Measurements from ENCODE around the gene TRPT1. TPM values are rescaled to one million over a fixed set of nuclear protein-coding genes. Genes with fewer than 3 reads are reported as not detected.

Gene TRPT1
- total RNA-seq, 1 donor from 2014 or later = 39.7 TPM

- Mint-ChIP-seq H3K4me3 (ENCODE audit: unreplicated experiment) (no peak overlapping the region), H3K27ac (ENCODE audit: unreplicated experiment) (no peak overlapping the region), H3K9me3 (ENCODE audit: unreplicated experiment) (no peaks in the 10 kb centered on the region), H3K36me3 (ENCODE audit: unreplicated experiment) (peaks cover 9% of the 10 kb centered on the region), H3K27me3 (ENCODE audit: unreplicated experiment) (no peaks in the 10 kb centered on the region), H3K4me1 (ENCODE audit: unreplicated experiment) (peaks cover 22% of the 10 kb centered on the region)
- no peak for TF ChIP-seq CTCF (IDR thresholded peaks at IDR 0.05)
- no peak for DNase-seq (ENCODE audit: extremely low spot score, unreplicated experiment)
Measured at GRCh38 chr11:64255135-64256128, 29.4 kb upstream of the TRPT1 start.

- Mint-ChIP-seq H3K9me3 (ENCODE audit: unreplicated experiment) (no peaks in the 10 kb centered on the region), H3K4me3 (ENCODE audit: unreplicated experiment) (no peak overlapping the region), H3K4me1 (ENCODE audit: unreplicated experiment) (peaks cover 22% of the 10 kb centered on the region), H3K27me3 (ENCODE audit: unreplicated experiment) (no peaks in the 10 kb centered on the region), H3K36me3 (ENCODE audit: unreplicated experiment) (peaks cover under 1% of the 10 kb centered on the region), H3K27ac (ENCODE audit: unreplicated experiment) (peak overlapping the region; percentile 34)
- no peak for DNase-seq (ENCODE audit: extremely low spot score, unreplicated experiment)
- no peak for TF ChIP-seq CTCF (IDR thresholded peaks at IDR 0.05)
Measured at GRCh38 chr11:64254326-64254725, 28.3 kb upstream of the TRPT1 start.

GRCh38 chr11:64253481-64253880, 27.5 kb upstream of the TRPT1 start:
- Mint-ChIP-seq H3K27me3 (ENCODE audit: unreplicated experiment) (no peaks in the 10 kb centered on the region), H3K36me3 (ENCODE audit: unreplicated experiment) (no peaks in the 10 kb centered on the region), H3K9me3 (ENCODE audit: unreplicated experiment) (no peaks in the 10 kb centered on the region), H3K4me3 (ENCODE audit: unreplicated experiment) (peak overlapping the region; percentile 53), H3K4me1 (ENCODE audit: unreplicated experiment) (peaks cover 22% of the 10 kb centered on the region), H3K27ac (ENCODE audit: unreplicated experiment) (peak overlapping the region; percentile 34)
- no peak for TF ChIP-seq CTCF (IDR thresholded peaks at IDR 0.05)
- no peak for DNase-seq (ENCODE audit: extremely low spot score, unreplicated experiment)

- Mint-ChIP-seq H3K27ac (ENCODE audit: unreplicated experiment) (peak overlapping the region; percentile 34), H3K27me3 (ENCODE audit: unreplicated experiment) (no peaks in the 10 kb centered on the region), H3K4me3 (ENCODE audit: unreplicated experiment) (peak overlapping the region; percentile 53), H3K36me3 (ENCODE audit: unreplicated experiment) (no peaks in the 10 kb centered on the region), H3K9me3 (ENCODE audit: unreplicated experiment) (no peaks in the 10 kb centered on the region), H3K4me1 (ENCODE audit: unreplicated experiment) (peaks cover 22% of the 10 kb centered on the region)
- no peak for TF ChIP-seq CTCF (IDR thresholded peaks at IDR 0.05)
- no peak for DNase-seq (ENCODE audit: extremely low spot score, unreplicated experiment)
Measured at GRCh38 chr11:64253043-64253442, 27.1 kb upstream of the TRPT1 start.

Data from osteocyte (in vitro differentiated cells).